Adrenal gland (tissue), 5 donors: ENCODE data around the gene C16orf78.

Source experiments
- POLR2A ChIP-seq, 2 donors: fragments of 450-650 bp; IDR thresholded peaks; one replicate each; pipeline ENCODE4 v1.6.1; 2017; ENCODE audit warnings: antibody characterized with exemption in 2 of 2, mild to moderate bottlenecking in 2 of 2, moderate library complexity in 1 of 2
- TF ChIP-seq, protein P1 (sequence below), 6 experiments: fragments of 450-650 bp in 4 of 6; fragments of 200-600 bp in 2 of 6; sonication (generic) in 1 of 6; IDR thresholded peaks; 1 replicate in 5 of 6; 2 replicates in 1 of 6; pipeline versions ENCODE4 v1.5.1 to v1.8.0; 2016 to 2021; ENCODE audit warnings: antibody characterized with exemption in 6 of 6, mild to moderate bottlenecking in 2 of 6, moderate library complexity in 1 of 6
- donor health status: DM: no; HTN: no; CAD: no.

DNA sequence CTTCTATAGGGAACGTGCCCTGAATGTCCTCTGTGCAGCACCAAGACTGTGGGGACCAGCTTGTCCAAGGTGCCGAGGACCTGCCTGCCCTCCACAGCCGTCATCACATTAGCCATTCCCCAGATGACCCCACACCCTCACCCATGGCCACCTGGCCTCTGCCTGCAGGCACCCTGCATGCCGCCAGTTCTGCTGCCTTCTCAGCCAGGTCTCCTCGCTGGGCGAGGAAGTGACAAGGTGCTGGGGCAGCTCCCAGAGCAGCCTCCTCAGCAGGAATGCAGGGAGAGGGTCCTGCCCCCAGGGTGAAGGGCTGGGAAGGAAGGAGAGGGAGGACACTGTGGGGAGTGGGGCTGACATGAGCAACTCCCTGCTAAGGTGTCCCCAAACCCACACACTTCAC is 18.6 kb upstream of the C16orf78 start:
- TF ChIP-seq, protein P1, sequence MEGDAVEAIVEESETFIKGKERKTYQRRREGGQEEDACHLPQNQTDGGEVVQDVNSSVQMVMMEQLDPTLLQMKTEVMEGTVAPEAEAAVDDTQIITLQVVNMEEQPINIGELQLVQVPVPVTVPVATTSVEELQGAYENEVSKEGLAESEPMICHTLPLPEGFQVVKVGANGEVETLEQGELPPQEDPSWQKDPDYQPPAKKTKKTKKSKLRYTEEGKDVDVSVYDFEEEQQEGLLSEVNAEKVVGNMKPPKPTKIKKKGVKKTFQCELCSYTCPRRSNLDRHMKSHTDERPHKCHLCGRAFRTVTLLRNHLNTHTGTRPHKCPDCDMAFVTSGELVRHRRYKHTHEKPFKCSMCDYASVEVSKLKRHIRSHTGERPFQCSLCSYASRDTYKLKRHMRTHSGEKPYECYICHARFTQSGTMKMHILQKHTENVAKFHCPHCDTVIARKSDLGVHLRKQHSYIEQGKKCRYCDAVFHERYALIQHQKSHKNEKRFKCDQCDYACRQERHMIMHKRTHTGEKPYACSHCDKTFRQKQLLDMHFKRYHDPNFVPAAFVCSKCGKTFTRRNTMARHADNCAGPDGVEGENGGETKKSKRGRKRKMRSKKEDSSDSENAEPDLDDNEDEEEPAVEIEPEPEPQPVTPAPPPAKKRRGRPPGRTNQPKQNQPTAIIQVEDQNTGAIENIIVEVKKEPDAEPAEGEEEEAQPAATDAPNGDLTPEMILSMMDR (IDR thresholded peaks at IDR 0.05): no peak
- no peak for TF ChIP-seq POLR2A (IDR thresholded peaks at IDR 0.05)
